Measurements from ENCODE around the gene LARP4. TPM values are rescaled to one million over a fixed set of nuclear protein-coding genes. Genes with fewer than 3 reads are reported as not detected.

The LARP4 gene
- total RNA-seq, 1 experiment from 2014 or later = 35.1 TPM

GRCh38 chr12:50504798-50505674, 104.4 kb downstream of the LARP4 start, which contains the start of gene DIP2B:
Gene DIP2B (plus strand): TSS chr12:50504985. CDS start chr12:50505141, 156 bp downstream.
- no peaks in the 10 kb centered on the region for H3F3A ChIP-seq (ENCODE audit: low read length, unreplicated experiment)
- H3K9me2 ChIP-seq (replicated peaks; ENCODE audit: low read length) = no peaks in the 10 kb centered on the region
- ChIA-PET POLR2A (ENCODE audit: unreplicated experiment) (no interaction called here), CTCF (interaction anchor here (0.5 to 1.6 kb wide), 9 partner anchors 19 to 156 kb away, joined by 3 to 14 read pairs (median 4); no protein-coding TSS in a partner anchor)
- peaks cover 25% of the 10 kb centered on the region for H4K20me1 ChIP-seq (ENCODE audit: low read length)
- peak within 1 kb of the TSS; percentile 96 for H3K4me2 ChIP-seq (ENCODE audit: low read length)
- ATAC-seq (peak; percentile 80), DNase-seq (peak; percentile 96)
- peaks cover 40% of the 10 kb centered on the region for H3K4me1 ChIP-seq (ENCODE audit: insufficient read depth, low read length)
- 0 out of 2 replicates have a peak, but pooled peaks cover 5% of the 10 kb centered on the region for H3K9me3 ChIP-seq (ENCODE audit: low read length)
- H2AFZ ChIP-seq (ENCODE audit: low read length) = peak within 1 kb of the TSS; percentile 90
- peak within 1 kb of the TSS; percentile 89 for H3K27ac ChIP-seq (ENCODE audit: low read length)
- TF ChIP-seq, protein P1, sequence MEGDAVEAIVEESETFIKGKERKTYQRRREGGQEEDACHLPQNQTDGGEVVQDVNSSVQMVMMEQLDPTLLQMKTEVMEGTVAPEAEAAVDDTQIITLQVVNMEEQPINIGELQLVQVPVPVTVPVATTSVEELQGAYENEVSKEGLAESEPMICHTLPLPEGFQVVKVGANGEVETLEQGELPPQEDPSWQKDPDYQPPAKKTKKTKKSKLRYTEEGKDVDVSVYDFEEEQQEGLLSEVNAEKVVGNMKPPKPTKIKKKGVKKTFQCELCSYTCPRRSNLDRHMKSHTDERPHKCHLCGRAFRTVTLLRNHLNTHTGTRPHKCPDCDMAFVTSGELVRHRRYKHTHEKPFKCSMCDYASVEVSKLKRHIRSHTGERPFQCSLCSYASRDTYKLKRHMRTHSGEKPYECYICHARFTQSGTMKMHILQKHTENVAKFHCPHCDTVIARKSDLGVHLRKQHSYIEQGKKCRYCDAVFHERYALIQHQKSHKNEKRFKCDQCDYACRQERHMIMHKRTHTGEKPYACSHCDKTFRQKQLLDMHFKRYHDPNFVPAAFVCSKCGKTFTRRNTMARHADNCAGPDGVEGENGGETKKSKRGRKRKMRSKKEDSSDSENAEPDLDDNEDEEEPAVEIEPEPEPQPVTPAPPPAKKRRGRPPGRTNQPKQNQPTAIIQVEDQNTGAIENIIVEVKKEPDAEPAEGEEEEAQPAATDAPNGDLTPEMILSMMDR (conservative IDR thresholded peaks at IDR 0.05; ENCODE audit: low read depth, low read length) = peak; percentile 84
- no peak for TF ChIP-seq EZH2 (IDR thresholded peaks at IDR 0.05; ENCODE audit: low read length, unreplicated experiment)
- intact Hi-C loops (cut with micrococcal nuclease) = loop anchor here (1.0 to 10.0 kb wide), 6 partner anchors 28 to 260 kb away; partner anchors contain the start of gene ATF1
- peak within 1 kb of the TSS; percentile 88 for H3K4me3 ChIP-seq (ENCODE audit: low read length)
- H3K79me2 ChIP-seq (ENCODE audit: low read length) = peaks cover 52% of the 10 kb centered on the region
- no peaks in the 10 kb centered on the region for H3K36me3 ChIP-seq (ENCODE audit: low read depth, low read length)
- H3K27me3 ChIP-seq (ENCODE audit: low read length) = no peaks in the 10 kb centered on the region
- peak within 1 kb of the TSS; percentile 99 for H3K9ac ChIP-seq (ENCODE audit: low read length)
- no TSS peak for BruUV-seq (replicated peaks)

DNA sequence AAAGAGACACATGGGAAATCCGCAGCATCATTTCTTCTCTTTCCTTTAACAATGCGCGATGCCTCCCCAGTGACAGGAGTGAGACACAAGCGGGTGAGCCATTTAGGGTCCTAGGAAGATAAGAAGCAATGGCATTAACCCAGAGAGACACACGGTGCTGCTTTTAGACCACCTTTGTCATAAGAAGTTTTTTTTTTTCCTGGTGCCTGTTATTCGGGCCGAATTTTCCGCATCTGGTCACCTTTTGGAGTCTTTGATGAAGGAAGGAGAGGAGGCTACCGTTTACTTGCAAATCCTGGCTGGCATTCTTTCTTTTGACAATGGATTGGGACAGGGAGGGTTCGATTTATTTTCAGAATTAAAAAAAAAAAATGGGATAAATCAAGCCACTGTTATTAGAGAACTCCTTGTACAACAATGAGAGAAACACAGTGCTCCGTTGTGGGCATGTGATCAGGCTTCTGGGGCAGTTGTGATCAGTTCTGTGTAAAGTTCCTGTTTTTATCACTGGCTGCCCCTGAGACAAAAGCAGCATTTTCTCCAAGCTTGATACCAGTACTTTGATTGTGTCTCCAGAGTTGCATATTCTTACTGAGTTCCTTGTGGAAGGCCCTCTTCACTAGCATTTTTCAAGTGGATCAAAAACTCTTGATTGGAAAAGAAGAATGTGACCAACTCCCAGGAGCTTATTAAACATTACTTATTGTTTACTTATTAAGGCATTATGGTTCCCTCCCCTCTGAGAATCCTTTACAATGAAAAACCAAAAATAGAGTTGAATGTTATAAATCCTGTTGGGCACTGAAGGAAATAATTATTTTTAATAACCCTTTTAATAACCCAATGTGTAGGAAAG, 105.2 kb downstream of the LARP4 start:
- Histone ChIP-seq H3K36me3 (ENCODE audit: low read depth, low read length) (no peaks in the 10 kb centered on the region), H3K27me3 (ENCODE audit: low read length) (no peaks in the 10 kb centered on the region), H4K20me1 (ENCODE audit: low read length) (peaks cover 25% of the 10 kb centered on the region), H3K4me1 (ENCODE audit: insufficient read depth, low read length) (peaks cover 44% of the 10 kb centered on the region), H3K4me3 (ENCODE audit: low read length) (peak overlapping the region; percentile 88), H3F3A (ENCODE audit: low read length, unreplicated experiment) (no peaks in the 10 kb centered on the region), H2AFZ (ENCODE audit: low read length) (0 out of 2 replicates have a peak overlapping the region, but pooled peaks have one; percentile 90), H3K79me2 (ENCODE audit: low read length) (peaks cover 61% of the 10 kb centered on the region), H3K27ac (ENCODE audit: low read length) (peak overlapping the region; percentile 89), H3K9me2 (replicated peaks; ENCODE audit: low read length) (no peaks in the 10 kb centered on the region), H3K9ac (ENCODE audit: low read length) (peak overlapping the region; percentile 99), H3K9me3 (ENCODE audit: low read length) (0 out of 2 replicates have a peak, but pooled peaks cover under 1% of the 10 kb centered on the region), H3K4me2 (ENCODE audit: low read length) (peak overlapping the region; percentile 96)
- TSS peak; percentile 71 for BruUV-seq (replicated peaks)
- POLR2A ChIA-PET (ENCODE audit: unreplicated experiment) = interaction anchor here (1.0 kb wide), 1 partner anchor 32 kb away, joined by 5 read pairs; no protein-coding TSS in a partner anchor
- intact Hi-C loops (cut with micrococcal nuclease) = loop anchor here (1.0 to 10.0 kb wide), 5 partner anchors 27 to 259 kb away; partner anchors contain the start of gene ATF1
- TF ChIP-seq EZH2phosphoT487 (IDR thresholded peaks at IDR 0.05; ENCODE audit: borderline replicate concordance, low read length) (no peak), EZH2 (IDR thresholded peaks at IDR 0.05; ENCODE audit: low read length, unreplicated experiment) (no peak)
- TF ChIP-seq, protein P1 (conservative IDR thresholded peaks at IDR 0.05; ENCODE audit: low read depth, low read length) = no peak
- peak; percentile 32 for DNase-seq
- CTCF ChIA-PET = interaction anchor here (0.6 to 1.6 kb wide), 4 partner anchors 92 to 134 kb away, joined by 3 to 14 read pairs (median 4); no protein-coding TSS in a partner anchor
- no peak for ATAC-seq

Data from PC-3 (cell line).